Gastrocnemius medialis (tissue), 4 donors: ENCODE data around the gene CDH4.

Source experiments
- CTCF ChIP-seq, 5 experiments: fragments of 450-650 bp in 3 of 5; fragments of 200-600 bp in 2 of 5; sonication (generic) in 2 of 5; IDR thresholded peaks in 4 of 5; conservative IDR thresholded peaks in 1 of 5; 1 replicate in 4 of 5; 2 replicates in 1 of 5; pipeline ENCODE4 v1.5.1; 2016 to 2019; ENCODE audit warnings: antibody characterized with exemption in 5 of 5, mild to moderate bottlenecking in 3 of 5, moderate library complexity in 3 of 5
- POLR2A ChIP-seq, 2 donors: fragments of 450-650 bp; IDR thresholded peaks; one replicate each; pipeline ENCODE4 v1.6.1; 2017; ENCODE audit warnings: antibody characterized with exemption in 2 of 2, mild to moderate bottlenecking in 2 of 2, moderate library complexity in 2 of 2

- no peak for TF ChIP-seq CTCF (IDR thresholded peaks at IDR 0.05 in 4 of 5, conservative IDR thresholded peaks at IDR 0.05 in 1 of 5)
- no peak for TF ChIP-seq POLR2A (IDR thresholded peaks at IDR 0.05)
Observed at GRCh38 chr20:61520893-61521460, 268.9 kb downstream of the CDH4 start.
